ENCODE results near the gene ELP4. TPM values are rescaled to one million over a fixed set of nuclear protein-coding genes. Genes with fewer than 3 reads are reported as not detected.
"Not testable (repeated sequence)": the region's sequence is repeated elsewhere in the genome, so short reads cannot be mapped to it uniquely, and the experiment has no call there.

The ELP4 gene
- total RNA-seq, 5 donors from 2014 or later (not counting 1 experiment from before 2014, with no cell fraction given) = 15.9 to 22.2 (median 17.2) TPM

DNA sequence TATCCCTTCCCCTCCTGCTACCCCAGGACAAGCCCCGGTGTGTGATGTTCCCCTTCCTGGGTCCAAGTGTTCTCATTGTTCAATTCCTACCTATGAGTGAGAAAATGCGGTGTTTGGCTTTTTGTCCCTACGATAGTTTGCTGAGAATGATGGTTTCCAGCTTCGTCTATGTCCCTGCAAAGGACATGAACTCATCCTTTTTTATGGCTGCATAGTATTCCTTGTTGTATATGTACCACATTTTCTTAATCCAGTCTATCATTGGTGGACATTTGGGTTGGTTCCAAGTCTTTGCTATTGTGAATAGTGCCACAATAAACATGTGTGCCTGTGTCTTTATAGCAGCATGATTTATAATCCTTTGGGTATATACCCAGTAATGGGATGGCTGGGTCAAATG lies 55.0 kb downstream of the ELP4 start:
- CTCF ChIA-PET; H3K4me3 ChIP-seq (ENCODE audit: control insufficient read depth in 1 of 2, extremely low read depth in 1 of 2, low read length in 1 of 2); DNase-seq; H3K4me1 ChIP-seq (ENCODE audit: control insufficient read depth in 1 of 2, extremely low read depth in 1 of 2, insufficient read depth in 2 of 2, low read length in 2 of 2); H3K27me3 Mint-ChIP-seq; H3K9me3 ChIP-seq; ATAC-seq (replicated peaks in 1 of 4); H3K27ac ChIP-seq (ENCODE audit: low read length); POLR2A ChIA-PET; H3K4me1 Mint-ChIP-seq; H3K4me3 Mint-ChIP-seq; H3K27ac Mint-ChIP-seq; H3K36me3 ChIP-seq (ENCODE audit: control insufficient read depth in 2 of 2, extremely low read depth in 1 of 2, insufficient read depth in 1 of 2, low read length in 1 of 2); H3K9me3 Mint-ChIP-seq; H3K27me3 ChIP-seq (replicated peaks in 1 of 2; ENCODE audit: control insufficient read depth in 2 of 2, extremely low read depth in 1 of 2, insufficient read depth in 2 of 2, low read length in 1 of 2): not testable (repeated sequence)
- peaks cover 36% of the 10 kb centered on the region for H3K36me3 Mint-ChIP-seq
- WGBS (ENCODE audit: insufficient coverage) = no CpG with 5 or more reads among the region's 4 CpGs

GRCh38 chr11:31574133-31574532 lies 64.6 kb downstream of the ELP4 start:
- H3K27me3 ChIP-seq (replicated peaks in 1 of 2; ENCODE audit: control insufficient read depth in 2 of 2, extremely low read depth in 1 of 2, insufficient read depth in 2 of 2, low read length in 1 of 2); H3K27ac ChIP-seq (ENCODE audit: low read length); H3K4me1 Mint-ChIP-seq; H3K27ac Mint-ChIP-seq; H3K4me3 Mint-ChIP-seq; H3K4me3 ChIP-seq (ENCODE audit: control insufficient read depth in 1 of 2, extremely low read depth in 1 of 2, low read length in 1 of 2); POLR2A ChIA-PET; H3K27me3 Mint-ChIP-seq; DNase-seq; ATAC-seq (replicated peaks in 1 of 4); H3K9me3 ChIP-seq; H3K4me1 ChIP-seq (ENCODE audit: control insufficient read depth in 1 of 2, extremely low read depth in 1 of 2, insufficient read depth in 2 of 2, low read length in 2 of 2); CTCF ChIA-PET; H3K36me3 ChIP-seq (ENCODE audit: control insufficient read depth in 2 of 2, extremely low read depth in 1 of 2, insufficient read depth in 1 of 2, low read length in 1 of 2): not testable (repeated sequence)
- Mint-ChIP-seq H3K9me3 (peaks cover 16 to 26% (median 23%) of the 10 kb centered on the region in 3 donors), H3K36me3 (peaks cover 50% of the 10 kb centered on the region)
- 100% methylated on average over 3 of the region's 4 CpGs for WGBS (ENCODE audit: insufficient coverage)

DNA sequence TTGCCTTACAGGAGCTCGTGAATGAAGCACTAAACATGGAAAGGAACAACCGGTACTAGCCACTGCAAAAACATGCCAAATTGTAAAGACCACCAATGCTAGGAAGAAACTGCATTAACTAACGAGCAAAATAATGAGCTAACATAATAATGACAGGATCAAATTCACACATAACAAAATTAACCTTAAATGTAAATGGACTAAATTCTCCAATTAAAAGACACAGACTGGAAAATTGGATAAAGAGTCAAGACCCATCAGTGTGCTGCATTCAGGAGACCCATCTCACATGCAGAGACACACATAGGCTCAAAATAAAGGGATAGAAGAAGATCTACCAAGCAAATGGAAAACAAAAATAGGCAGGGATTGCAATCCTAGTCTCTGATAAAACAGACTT lies 66.2 kb downstream of the ELP4 start:
- H3K27ac ChIP-seq (ENCODE audit: low read length); H3K9me3 ChIP-seq; H3K4me1 Mint-ChIP-seq; H3K4me3 ChIP-seq (ENCODE audit: control insufficient read depth in 1 of 2, extremely low read depth in 1 of 2, low read length in 1 of 2); H3K4me1 ChIP-seq (ENCODE audit: control insufficient read depth in 1 of 2, extremely low read depth in 1 of 2, insufficient read depth in 2 of 2, low read length in 2 of 2); H3K36me3 ChIP-seq (ENCODE audit: control insufficient read depth in 2 of 2, extremely low read depth in 1 of 2, insufficient read depth in 1 of 2, low read length in 1 of 2); DNase-seq; H3K4me3 Mint-ChIP-seq; CTCF ChIA-PET; H3K27me3 Mint-ChIP-seq; H3K27me3 ChIP-seq (replicated peaks in 1 of 2; ENCODE audit: control insufficient read depth in 2 of 2, extremely low read depth in 1 of 2, insufficient read depth in 2 of 2, low read length in 1 of 2); H3K27ac Mint-ChIP-seq; POLR2A ChIA-PET; ATAC-seq (replicated peaks in 1 of 4): not testable (repeated sequence)
- H3K9me3 Mint-ChIP-seq = peaks cover 16 to 23% (median 20%) of the 10 kb centered on the region in 3 donors
- WGBS (ENCODE audit: insufficient coverage) = 100% methylated on average over 2 of the region's 3 CpGs
- H3K36me3 Mint-ChIP-seq = peaks cover 48% of the 10 kb centered on the region

GRCh38 chr11:31579412-31579811 lies 69.8 kb downstream of the ELP4 start:
- H3K27ac Mint-ChIP-seq; H3K4me1 ChIP-seq (ENCODE audit: control insufficient read depth in 1 of 2, extremely low read depth in 1 of 2, insufficient read depth in 2 of 2, low read length in 2 of 2); H3K36me3 ChIP-seq (ENCODE audit: control insufficient read depth in 2 of 2, extremely low read depth in 1 of 2, insufficient read depth in 1 of 2, low read length in 1 of 2); H3K9me3 ChIP-seq; H3K4me3 Mint-ChIP-seq; H3K27ac ChIP-seq (ENCODE audit: low read length); POLR2A ChIA-PET; CTCF ChIA-PET; H3K4me3 ChIP-seq (ENCODE audit: control insufficient read depth in 1 of 2, extremely low read depth in 1 of 2, low read length in 1 of 2); H3K27me3 Mint-ChIP-seq; DNase-seq; H3K27me3 ChIP-seq (replicated peaks in 1 of 2; ENCODE audit: control insufficient read depth in 2 of 2, extremely low read depth in 1 of 2, insufficient read depth in 2 of 2, low read length in 1 of 2); ATAC-seq (replicated peaks in 1 of 4): not testable (repeated sequence)
- peaks cover 0 to 14% (median 13%) of the 10 kb centered on the region in 3 donors for H3K4me1 Mint-ChIP-seq
- no CpG with 5 or more reads among the region's 3 CpGs for WGBS (ENCODE audit: insufficient coverage)
- peaks cover 42% of the 10 kb centered on the region for H3K36me3 Mint-ChIP-seq
- H3K9me3 Mint-ChIP-seq = peaks cover 11 to 19% (median 14%) of the 10 kb centered on the region in 3 donors

DNA sequence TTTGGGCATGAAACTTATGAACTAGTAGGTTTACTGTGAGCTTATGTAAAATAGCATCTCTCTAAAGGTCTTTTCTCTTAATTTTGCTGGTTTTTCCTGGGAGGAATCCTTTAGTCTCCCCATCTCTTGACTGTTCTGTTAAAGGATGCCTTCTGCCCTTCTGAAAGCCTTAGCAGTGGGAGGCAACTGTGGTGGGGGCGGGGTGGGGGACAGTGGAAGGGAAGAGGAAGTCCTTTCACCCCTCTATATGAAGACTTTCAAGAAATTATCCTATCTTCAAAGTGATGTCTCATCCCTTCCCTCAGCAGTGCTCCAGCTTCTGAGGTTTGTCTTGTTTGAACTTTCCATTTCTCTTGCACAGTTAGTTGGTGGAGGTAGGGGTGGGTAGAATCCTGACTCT lies 73.1 kb downstream of the ELP4 start:
- H3K9me3 Mint-ChIP-seq = no peaks in the 10 kb centered on the region
- no peak overlapping the region for H3K27ac Mint-ChIP-seq
- Histone ChIP-seq H3K9me3 (no peaks in the 10 kb centered on the region), H3K27me3 (replicated peaks in 1 of 2; ENCODE audit: control insufficient read depth in 2 of 2, extremely low read depth in 1 of 2, insufficient read depth in 2 of 2, low read length in 1 of 2) (no peaks in the 10 kb centered on the region), H3K27ac (ENCODE audit: low read length) (no peak overlapping the region), H3K4me1 (ENCODE audit: control insufficient read depth in 1 of 2, extremely low read depth in 1 of 2, insufficient read depth in 2 of 2, low read length in 2 of 2) (no peaks in the 10 kb centered on the region), H3K4me3 (ENCODE audit: control insufficient read depth in 1 of 2, extremely low read depth in 1 of 2, low read length in 1 of 2) (no peak overlapping the region), H3K36me3 (ENCODE audit: control insufficient read depth in 2 of 2, extremely low read depth in 1 of 2, insufficient read depth in 1 of 2, low read length in 1 of 2) (no peaks in the 10 kb centered on the region)
- DNase-seq (no peak), ATAC-seq (replicated peaks in 1 of 4) (no peak)
- H3K36me3 Mint-ChIP-seq = peaks cover 31% of the 10 kb centered on the region
- POLR2A ChIA-PET = no interaction called here
- no peaks in the 10 kb centered on the region for H3K27me3 Mint-ChIP-seq
- WGBS (ENCODE audit: insufficient coverage) = no CpG with 5 or more reads among the region's 1 CpG
- H3K4me1 Mint-ChIP-seq = peaks cover 0 to 14% (median 13%) of the 10 kb centered on the region in 3 donors
- CTCF ChIA-PET = no interaction called here
- H3K4me3 Mint-ChIP-seq = no peak overlapping the region

GRCh38 chr11:31598454-31598853 lies 88.9 kb downstream of the ELP4 start:
- Mint-ChIP-seq H3K4me1 (no peaks in the 10 kb centered on the region), H3K9me3 (no peaks in the 10 kb centered on the region), H3K27me3 (no peaks in the 10 kb centered on the region), H3K36me3 (peaks cover 45% of the 10 kb centered on the region), H3K27ac (no peak overlapping the region), H3K4me3 (no peak overlapping the region)
- no CpG with 5 or more reads among the region's 2 CpGs for WGBS (ENCODE audit: insufficient coverage)
- H3K36me3 ChIP-seq (ENCODE audit: control insufficient read depth in 2 of 2, extremely low read depth in 1 of 2, insufficient read depth in 1 of 2, low read length in 1 of 2) = peaks cover 0 to 3% of the 10 kb centered on the region in 2 donors
- H3K4me3 ChIP-seq (ENCODE audit: control insufficient read depth in 1 of 2, extremely low read depth in 1 of 2, low read length in 1 of 2) = no peak overlapping the region
- no peaks in the 10 kb centered on the region for H3K4me1 ChIP-seq (ENCODE audit: control insufficient read depth in 1 of 2, extremely low read depth in 1 of 2, insufficient read depth in 2 of 2, low read length in 2 of 2)
- H3K27ac ChIP-seq (ENCODE audit: low read length) = no peak overlapping the region
- POLR2A ChIA-PET = interaction anchor here in 1 of 2 donors (0.6 kb wide), 1 partner anchor 76 kb away, joined by 12 read pairs; no protein-coding TSS in a partner anchor
- no peak for DNase-seq
- CTCF ChIA-PET = no interaction called here
- no peaks in the 10 kb centered on the region for H3K9me3 ChIP-seq
- H3K27me3 ChIP-seq (replicated peaks in 1 of 2; ENCODE audit: control insufficient read depth in 2 of 2, extremely low read depth in 1 of 2, insufficient read depth in 2 of 2, low read length in 1 of 2) = no peaks in the 10 kb centered on the region
- ATAC-seq (replicated peaks in 1 of 4) = no peak

DNA sequence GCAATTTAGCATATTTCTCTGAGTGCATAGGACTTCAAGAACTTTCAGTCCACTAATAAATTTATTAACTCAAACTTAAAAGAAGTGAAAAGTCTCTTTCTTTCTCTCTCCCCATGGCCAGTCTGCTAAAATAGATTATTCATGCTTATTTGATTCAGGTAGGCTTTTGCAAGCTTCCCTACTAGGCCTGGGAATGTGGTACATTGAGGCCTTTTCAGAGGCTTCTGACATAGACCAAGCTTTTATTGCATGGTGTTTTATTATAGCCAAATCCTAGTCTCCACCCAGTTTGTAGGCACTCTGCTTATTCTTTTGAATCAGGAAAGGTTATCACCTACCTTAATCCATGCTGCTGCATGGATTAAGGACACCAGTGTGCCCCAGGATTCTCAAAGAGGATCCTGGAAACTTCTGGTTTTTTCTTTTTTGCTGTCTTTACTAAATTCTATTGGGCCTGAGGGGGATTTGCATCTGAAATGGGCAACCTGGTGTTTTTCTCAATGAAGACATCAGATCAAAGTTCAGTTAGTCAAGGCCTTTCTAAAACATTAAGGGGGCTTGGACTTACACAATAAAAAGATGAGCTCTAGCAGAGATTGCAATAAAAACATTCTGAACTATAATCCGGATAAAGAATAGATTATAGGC lies 92.2 kb downstream of the ELP4 start:
- no peak overlapping the region for H3K27ac ChIP-seq (ENCODE audit: low read length)
- no peak overlapping the region for H3K4me3 ChIP-seq (ENCODE audit: control insufficient read depth in 1 of 2, extremely low read depth in 1 of 2, low read length in 1 of 2)
- ChIA-PET CTCF (no interaction called here), POLR2A (interaction anchor here in 1 of 2 donors (0.6 kb wide), 1 partner anchor 125 kb away, joined by 6 read pairs; no protein-coding TSS in a partner anchor)
- H3K4me1 ChIP-seq (ENCODE audit: control insufficient read depth in 1 of 2, extremely low read depth in 1 of 2, insufficient read depth in 2 of 2, low read length in 2 of 2) = no peaks in the 10 kb centered on the region
- Mint-ChIP-seq H3K27me3 (no peaks in the 10 kb centered on the region), H3K27ac (no peak overlapping the region), H3K4me3 (no peak overlapping the region), H3K9me3 (no peaks in the 10 kb centered on the region), H3K36me3 (peaks cover 32% of the 10 kb centered on the region), H3K4me1 (no peaks in the 10 kb centered on the region)
- H3K36me3 ChIP-seq (ENCODE audit: control insufficient read depth in 2 of 2, extremely low read depth in 1 of 2, insufficient read depth in 1 of 2, low read length in 1 of 2) = peaks cover 0 to 3% of the 10 kb centered on the region in 2 donors
- ATAC-seq (replicated peaks in 1 of 4) = no peak
- no peaks in the 10 kb centered on the region for H3K9me3 ChIP-seq
- WGBS (ENCODE audit: insufficient coverage) = no CpG with 5 or more reads among the region's 1 CpG
- H3K27me3 ChIP-seq (replicated peaks in 1 of 2; ENCODE audit: control insufficient read depth in 2 of 2, extremely low read depth in 1 of 2, insufficient read depth in 2 of 2, low read length in 1 of 2) = no peaks in the 10 kb centered on the region
- DNase-seq = no peak

All from T-cell (primary cell).